ENCODE measurements around the gene FAM186B. TPM values are rescaled to one million over a fixed set of nuclear protein-coding genes. Genes with fewer than 3 reads are reported as not detected.
A peak's percentile ranks its signal among the peaks of the same experiment; 100 is the strongest.

FAM186B gene
- total RNA-seq, 8 experiments from 2014 or later: 0.65 to 5.3 (median 1.1) TPM

GRCh38 chr12:49557187-49557916 lies 48.1 kb downstream of the FAM186B start:
- no peak overlapping the region for H3K4me3 ChIP-seq
- peaks cover 13 to 17% of the 10 kb centered on the region in 2 donors for H3K4me1 ChIP-seq (replicated peaks in 1 of 2)
- H3K27ac ChIP-seq: no peak overlapping the region
- ATAC-seq (replicated peaks in 6 of 8): no peak
- WGBS, 10 experiments: 90 to 100% (median 96%) methylated on average over 2 to 4 of the region's 18 CpGs; no CpG with 5 or more reads in 7 of the 10 experiments
- in situ Hi-C loops (cut with MboI; ENCODE audit: low pct_unique_long_range_greater_than_20kb in 2 of 9, low sequenced_read_pairs in 9 of 9, unreplicated experiment in 9 of 9): no loop called here

GRCh38 chr12:49556391-49557186 lies 48.9 kb downstream of the FAM186B start:
- Histone ChIP-seq H3K4me1 (replicated peaks in 1 of 2) (peaks cover 13 to 17% of the 10 kb centered on the region in 2 donors), H3K4me3 (no peak overlapping the region), H3K27ac (no peak overlapping the region)
- ATAC-seq (replicated peaks in 6 of 8): no peak
- 60 to 100% (median 88%) methylated on average over 1 to 5 of the region's 12 CpGs; no CpG with 5 or more reads in 3 of the 10 experiments for WGBS, 10 experiments
- in situ Hi-C loops (cut with MboI; ENCODE audit: low pct_unique_long_range_greater_than_20kb in 2 of 9, low sequenced_read_pairs in 9 of 9, unreplicated experiment in 9 of 9): no loop called here

DNA sequence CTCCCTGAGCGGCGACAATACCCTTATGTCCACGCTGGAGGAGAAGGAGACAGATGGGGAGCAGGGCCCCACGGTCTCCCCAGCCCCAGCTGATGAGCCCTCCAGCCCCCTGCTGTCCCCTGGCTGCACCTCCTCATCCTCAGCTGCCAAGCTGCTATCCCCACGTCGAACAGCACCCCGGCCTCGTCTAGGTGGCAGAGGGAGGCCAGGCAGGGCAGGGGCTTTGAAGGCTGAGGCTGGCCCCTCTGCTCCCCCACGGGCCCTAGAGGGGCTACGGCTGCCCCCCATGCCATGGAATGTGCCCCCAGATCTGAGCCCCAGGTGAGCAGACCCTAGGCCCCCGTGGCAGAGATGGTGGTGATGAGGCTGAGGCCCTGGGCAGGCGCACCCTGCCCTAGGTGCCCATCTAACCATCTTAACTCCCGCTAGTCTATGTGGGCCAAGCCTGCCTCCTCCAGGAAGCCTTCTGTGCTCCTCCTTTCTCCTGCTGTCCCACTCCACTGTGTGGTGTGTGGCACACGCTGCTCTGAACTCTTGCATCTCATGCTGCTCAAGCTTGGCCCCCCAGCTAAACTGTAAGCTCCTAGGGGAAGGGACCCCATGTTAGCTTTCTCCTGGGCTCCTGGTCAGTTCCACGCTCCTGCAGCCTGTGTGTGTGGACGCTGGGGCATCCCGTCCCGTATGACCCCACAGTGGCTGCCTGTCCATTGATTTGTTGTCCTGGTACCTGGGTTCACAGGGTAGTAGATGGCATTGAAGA lies 49.6 kb downstream of the FAM186B start:
- Histone ChIP-seq H3K4me3 (no peak overlapping the region), H3K4me1 (replicated peaks in 1 of 2) (peaks cover 13 to 17% of the 10 kb centered on the region in 2 donors), H3K27ac (no peak overlapping the region)
- ATAC-seq (replicated peaks in 6 of 8): peak in 1 of 8 experiments; percentile 7
- in situ Hi-C loops (cut with MboI; ENCODE audit: low pct_unique_long_range_greater_than_20kb in 2 of 9, low sequenced_read_pairs in 9 of 9, unreplicated experiment in 9 of 9): no loop called here
- WGBS, 10 experiments: 78 to 90% (median 82%) methylated on average over 2 to 5 of the region's 18 CpGs; no CpG with 5 or more reads in 7 of the 10 experiments

GRCh38 chr12:49554266-49554665 lies 51.2 kb downstream of the FAM186B start:
- ATAC-seq (replicated peaks in 6 of 8): peak in 5 of 8 experiments; percentile 3 to 43 (median 40)
- 77% methylated on average over 6 of the region's 15 CpGs; no CpG with 5 or more reads in 9 of the 10 experiments for WGBS, 10 experiments
- H3K27ac ChIP-seq: peak overlapping the region; percentile 8 to 48
- H3K4me3 ChIP-seq: no peak overlapping the region
- H3K4me1 ChIP-seq (replicated peaks in 1 of 2): peaks cover 13 to 19% of the 10 kb centered on the region in 2 donors
- in situ Hi-C loops (cut with MboI; ENCODE audit: low pct_unique_long_range_greater_than_20kb in 2 of 9, low sequenced_read_pairs in 9 of 9, unreplicated experiment in 9 of 9): no loop called here

- H3K4me1 ChIP-seq (replicated peaks in 1 of 2): peaks cover 13 to 21% of the 10 kb centered on the region in 2 donors
- ATAC-seq (replicated peaks in 6 of 8): peak; percentile 30 to 67 (median 45)
- in situ Hi-C loops (cut with MboI; ENCODE audit: low pct_unique_long_range_greater_than_20kb in 2 of 9, low sequenced_read_pairs in 9 of 9, unreplicated experiment in 9 of 9): no loop called here
- peak overlapping the region; percentile 8 to 48 for H3K27ac ChIP-seq
- WGBS, 10 experiments: 0 to 100% (median 85%) methylated on average over 1 to 2 of the region's 2 CpGs; no CpG with 5 or more reads in 4 of the 10 experiments
- H3K4me3 ChIP-seq: no peak overlapping the region
Measured at GRCh38 chr12:49553512-49554088, 51.8 kb downstream of the FAM186B start.

GRCh38 chr12:49552899-49553298 lies 52.5 kb downstream of the FAM186B start:
- in situ Hi-C loops (cut with MboI; ENCODE audit: low pct_unique_long_range_greater_than_20kb in 2 of 9, low sequenced_read_pairs in 9 of 9, unreplicated experiment in 9 of 9): no loop called here
- Histone ChIP-seq H3K4me3 (no peak overlapping the region), H3K27ac (no peak overlapping the region), H3K4me1 (replicated peaks in 1 of 2) (peaks cover 13 to 21% of the 10 kb centered on the region in 2 donors)
- ATAC-seq (replicated peaks in 6 of 8): no peak
- WGBS, 10 experiments: 60 to 93% (median 81%) methylated on average over 2 to 6 of the region's 8 CpGs; no CpG with 5 or more reads in 4 of the 10 experiments

GRCh38 chr12:49552425-49552824 lies 53.0 kb downstream of the FAM186B start:
- Histone ChIP-seq H3K27ac (no peak overlapping the region), H3K4me1 (replicated peaks in 1 of 2) (peaks cover 13 to 21% of the 10 kb centered on the region in 2 donors), H3K4me3 (no peak overlapping the region)
- no peak for ATAC-seq (replicated peaks in 6 of 8)
- in situ Hi-C loops (cut with MboI; ENCODE audit: low pct_unique_long_range_greater_than_20kb in 2 of 9, low sequenced_read_pairs in 9 of 9, unreplicated experiment in 9 of 9): no loop called here
- 20 to 84% (median 65%) methylated on average over 1 to 5 of the region's 9 CpGs; no CpG with 5 or more reads in 2 of the 10 experiments for WGBS, 10 experiments

- no peak overlapping the region for H3K4me3 ChIP-seq
- no peak overlapping the region for H3K27ac ChIP-seq
- ATAC-seq (replicated peaks in 6 of 8): no peak
- in situ Hi-C loops (cut with MboI; ENCODE audit: low pct_unique_long_range_greater_than_20kb in 2 of 9, low sequenced_read_pairs in 9 of 9, unreplicated experiment in 9 of 9): no loop called here
- H3K4me1 ChIP-seq (replicated peaks in 1 of 2): peaks cover 13 to 21% of the 10 kb centered on the region in 2 donors
- 20 to 100% (median 92%) methylated on average over 1 to 6 of the region's 7 CpGs; no CpG with 5 or more reads in 4 of the 10 experiments for WGBS, 10 experiments
Measured at GRCh38 chr12:49552014-49552413, 53.4 kb downstream of the FAM186B start.

GRCh38 chr12:49550693-49551252 lies 54.7 kb downstream of the FAM186B start:
- WGBS, 10 experiments: 20 to 100% (median 74%) methylated on average over 1 to 6 of the region's 6 CpGs; no CpG with 5 or more reads in 2 of the 10 experiments
- no peak for ATAC-seq (replicated peaks in 6 of 8)
- peaks cover 13 to 21% of the 10 kb centered on the region in 2 donors for H3K4me1 ChIP-seq (replicated peaks in 1 of 2)
- no peak overlapping the region for H3K4me3 ChIP-seq
- in situ Hi-C loops (cut with MboI; ENCODE audit: low pct_unique_long_range_greater_than_20kb in 2 of 9, low sequenced_read_pairs in 9 of 9, unreplicated experiment in 9 of 9): no loop called here
- H3K27ac ChIP-seq: no peak overlapping the region

GRCh38 chr12:49549735-49550692 lies 55.4 kb downstream of the FAM186B start:
- 72 to 100% (median 95%) methylated on average over 4 to 7 of the region's 28 CpGs; no CpG with 5 or more reads in 5 of the 10 experiments for WGBS, 10 experiments
- no peak for ATAC-seq (replicated peaks in 6 of 8)
- Histone ChIP-seq H3K4me3 (no peak overlapping the region), H3K4me1 (replicated peaks in 1 of 2) (peaks cover 13 to 21% of the 10 kb centered on the region in 2 donors), H3K27ac (no peak overlapping the region)
- in situ Hi-C loops (cut with MboI; ENCODE audit: low pct_unique_long_range_greater_than_20kb in 2 of 9, low sequenced_read_pairs in 9 of 9, unreplicated experiment in 9 of 9): loop anchor here in 2 of 9 experiments (25.0 kb wide), 1 partner anchor 188 kb away; the partner anchor contains the start of gene SPATS2 (in 2 of the 2)
